Muscle layer of duodenum (tissue), 2 donors: Measurements from ENCODE around the gene RERE.
A peak's percentile ranks its signal among the peaks of the same experiment; 100 is the strongest.
"Not testable (repeated sequence)": the region's sequence is repeated elsewhere in the genome, so short reads cannot be mapped to it uniquely, and the experiment has no call there.

Experiments used
- H3K27ac ChIP-seq: one replicate; pipeline ENCODE4 v1.7.0; 2013; ENCODE audit warnings: mild to moderate bottlenecking, low read length
- H3K27me3 ChIP-seq: one replicate; pipeline ENCODE4 v1.7.0; 2013; ENCODE audit warnings: low read depth, mild to moderate bottlenecking, control low read depth, low read length
- H3K36me3 ChIP-seq, 2 donors: one replicate each; pipeline ENCODE4 v1.7.0; 2013; ENCODE audit warnings: low read length in 2 of 2, control low read depth in 1 of 2, mild to moderate bottlenecking in 1 of 2; ENCODE audit not compliant: insufficient read depth in 2 of 2, control insufficient read depth in 1 of 2
- H3K4me1 ChIP-seq, 2 donors: one replicate each; pipeline ENCODE4 v1.7.0; 2013; ENCODE audit warnings: low read length in 2 of 2, mild to moderate bottlenecking in 2 of 2, control low read depth in 1 of 2, moderate library complexity in 1 of 2; ENCODE audit not compliant: insufficient read depth in 2 of 2, control insufficient read depth in 1 of 2
- H3K4me3 ChIP-seq, 2 donors: one replicate each; pipeline ENCODE4 v1.7.0; 2013; ENCODE audit warnings: low read length in 2 of 2, low read depth in 1 of 2, mild to moderate bottlenecking in 1 of 2
- H3K9me3 ChIP-seq, 2 donors: one replicate each; pipeline ENCODE4 v1.7.0; 2013; ENCODE audit warnings: low read length in 2 of 2, control low read depth in 1 of 2, mild to moderate bottlenecking in 1 of 2; ENCODE audit not compliant: control insufficient read depth in 1 of 2
- donor health status: healthy.

RERE gene

DNA sequence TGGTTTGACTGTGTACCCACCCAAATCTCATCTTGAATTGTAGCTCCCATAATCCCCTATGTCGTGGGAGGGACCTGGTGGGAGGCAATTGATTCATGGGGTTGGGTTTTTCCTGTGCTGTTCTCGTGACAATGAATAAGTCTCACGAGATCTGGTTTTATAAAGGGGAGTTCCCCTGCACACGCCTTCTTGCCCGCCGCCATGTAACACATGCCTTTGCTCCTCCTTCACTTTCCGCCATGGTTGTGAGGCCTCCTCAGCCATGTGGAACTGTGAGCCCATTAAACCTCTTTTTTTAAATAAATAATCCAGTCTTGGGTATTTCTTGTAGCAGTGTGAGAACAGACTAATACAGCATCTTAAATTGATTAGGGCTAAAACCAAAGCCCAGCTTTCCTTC lies 22.6 kb upstream of the RERE start:
- no peaks in the 10 kb centered on the region for H3K9me3 ChIP-seq
- H3K4me1 ChIP-seq: peaks cover 0 to 4% of the 10 kb centered on the region in 2 donors
- H3K27me3 ChIP-seq: no peaks in the 10 kb centered on the region
- H3K4me3 ChIP-seq: no peak overlapping the region
- no peak overlapping the region for H3K27ac ChIP-seq
- H3K36me3 ChIP-seq: no peaks in the 10 kb centered on the region

DNA sequence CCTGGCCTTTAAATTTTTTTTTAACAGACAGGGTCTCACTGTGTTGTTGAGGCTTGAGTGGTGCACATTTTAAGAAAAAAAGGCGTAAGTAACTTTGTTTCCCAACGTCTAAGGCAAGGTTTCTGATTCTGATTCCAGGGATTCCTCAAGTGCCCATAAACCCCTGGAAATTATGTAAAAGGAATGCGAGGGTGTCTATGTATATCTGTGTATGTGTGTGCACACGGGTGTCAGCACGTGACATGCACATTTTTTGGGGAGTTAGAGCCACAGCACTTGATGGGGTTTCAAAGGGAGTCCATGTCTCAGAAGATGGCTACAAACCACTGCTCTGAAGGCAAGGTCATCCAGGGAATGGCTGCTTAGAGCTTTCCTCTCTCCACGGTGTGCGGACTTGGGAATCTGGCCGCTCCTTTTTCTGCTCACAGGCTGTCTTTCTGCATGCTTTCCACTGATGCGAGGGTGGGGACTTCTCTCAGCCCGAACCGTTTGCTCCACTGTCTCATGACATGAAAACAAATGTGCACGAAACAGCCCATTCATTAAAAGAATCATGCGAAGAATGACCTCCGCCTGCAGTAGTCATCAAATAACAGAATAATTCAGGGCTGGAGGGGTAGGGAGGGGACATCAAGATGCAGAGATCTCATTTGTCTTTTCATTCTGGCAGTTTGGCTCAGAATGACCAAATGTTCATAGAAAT lies 18.7 kb upstream of the RERE start:
- Histone ChIP-seq H3K27me3 (no peaks in the 10 kb centered on the region), H3K4me1 (peaks cover 0 to 4% of the 10 kb centered on the region in 2 donors), H3K9me3 (no peaks in the 10 kb centered on the region), H3K27ac (no peak overlapping the region), H3K36me3 (no peaks in the 10 kb centered on the region), H3K4me3 (no peak overlapping the region)

DNA sequence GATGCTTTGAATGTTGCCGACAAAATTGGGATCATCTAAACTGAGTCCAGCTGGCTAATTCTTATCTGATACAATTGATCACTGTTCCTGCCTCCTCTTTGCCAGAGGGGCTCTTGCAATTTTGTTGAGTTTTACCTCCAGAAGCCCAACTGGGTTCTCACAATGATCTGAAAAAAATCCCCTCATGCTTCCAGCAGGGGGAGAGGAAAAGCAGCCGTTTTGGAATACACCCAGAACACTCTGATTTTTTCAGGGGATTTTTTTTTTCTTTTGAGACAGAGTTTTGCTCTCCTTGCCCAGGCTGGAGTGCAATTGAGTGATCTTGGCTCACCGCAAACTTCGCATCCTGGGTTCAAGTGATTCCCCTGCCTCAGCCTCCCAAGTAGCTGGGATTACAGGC lies 13.9 kb upstream of the RERE start:
- H3K27ac ChIP-seq: no peak overlapping the region
- no peak overlapping the region for H3K4me3 ChIP-seq
- no peaks in the 10 kb centered on the region for H3K9me3 ChIP-seq
- peaks cover 0 to 4% of the 10 kb centered on the region in 2 donors for H3K4me1 ChIP-seq
- no peaks in the 10 kb centered on the region for H3K27me3 ChIP-seq
- H3K36me3 ChIP-seq: no peaks in the 10 kb centered on the region

DNA sequence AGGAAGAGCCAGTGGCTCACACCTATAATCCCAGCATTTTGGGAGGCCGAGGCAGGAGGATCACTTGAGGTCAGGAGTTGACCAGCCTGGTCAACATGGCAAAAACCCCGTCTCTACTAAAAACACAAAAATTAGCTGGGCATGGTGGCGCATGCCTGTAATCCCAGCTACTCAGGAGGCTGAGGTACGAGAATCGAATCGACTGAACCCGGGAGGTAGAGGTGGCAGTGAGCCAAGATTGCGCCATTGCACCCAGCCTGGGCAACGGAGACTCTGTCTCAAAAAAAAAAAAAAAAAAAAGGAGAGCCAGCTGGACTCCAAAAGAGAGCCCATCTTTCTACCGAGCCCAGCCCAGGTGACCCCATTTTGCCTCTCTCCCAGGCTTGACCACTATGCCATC lies 13.3 kb upstream of the RERE start:
- not testable (repeated sequence) for H3K36me3 ChIP-seq, H3K9me3 ChIP-seq, H3K27ac ChIP-seq, H3K4me1 ChIP-seq, H3K4me3 ChIP-seq, H3K27me3 ChIP-seq

DNA sequence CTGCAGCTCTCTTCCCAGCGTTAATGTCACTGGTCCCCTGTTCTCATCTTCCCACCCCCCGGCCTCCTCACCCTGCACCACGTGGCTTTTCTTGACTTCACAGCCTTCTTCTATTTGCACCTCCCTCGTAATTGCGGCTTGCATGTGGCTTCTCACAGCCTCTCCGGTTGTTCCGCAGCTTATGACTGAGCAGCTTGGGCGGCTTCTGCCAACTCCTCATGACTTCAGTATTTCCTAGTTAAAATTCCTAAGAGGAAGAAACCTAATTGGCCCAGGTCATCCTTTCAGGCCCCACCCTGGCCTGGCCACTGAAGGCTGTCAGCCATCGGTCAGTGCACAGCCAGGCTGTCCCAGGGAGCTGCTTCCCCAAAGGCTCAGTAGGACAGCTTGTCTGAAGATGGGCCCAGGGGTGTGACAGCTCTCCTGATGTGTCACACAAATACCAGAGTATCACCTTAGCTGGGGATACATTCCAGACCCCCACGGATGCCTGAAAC lies 8.6 kb upstream of the RERE start:
- H3K27ac ChIP-seq: no peak overlapping the region
- H3K27me3 ChIP-seq: no peaks in the 10 kb centered on the region
- peaks cover 0 to 8% of the 10 kb centered on the region in 2 donors for H3K4me1 ChIP-seq
- H3K9me3 ChIP-seq: no peaks in the 10 kb centered on the region
- no peak overlapping the region for H3K4me3 ChIP-seq
- H3K36me3 ChIP-seq: no peaks in the 10 kb centered on the region

DNA sequence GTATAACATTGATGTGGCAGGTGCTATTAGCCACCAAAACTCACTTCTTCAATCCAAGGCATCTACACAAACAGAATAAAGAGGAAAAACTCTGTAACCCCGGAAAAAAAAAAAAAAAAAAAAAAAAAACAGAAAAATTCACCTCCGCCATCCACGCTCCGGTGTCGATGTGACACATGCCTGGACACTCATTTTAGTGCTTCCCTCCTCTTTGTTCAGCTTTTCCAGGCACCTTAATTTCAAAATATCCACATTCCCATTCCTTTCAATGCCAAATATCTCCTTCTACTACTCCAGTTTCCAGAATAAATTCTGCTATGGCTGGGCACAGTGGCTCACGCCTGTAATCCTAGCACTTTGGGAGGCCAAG lies 5.8 kb upstream of the RERE start:
- Histone ChIP-seq H3K9me3 (no peaks in the 10 kb centered on the region), H3K27me3 (no peaks in the 10 kb centered on the region), H3K4me1 (peaks cover 0 to 10% of the 10 kb centered on the region in 2 donors), H3K36me3 (no peaks in the 10 kb centered on the region), H3K4me3 (no peak overlapping the region), H3K27ac (no peak overlapping the region)

DNA sequence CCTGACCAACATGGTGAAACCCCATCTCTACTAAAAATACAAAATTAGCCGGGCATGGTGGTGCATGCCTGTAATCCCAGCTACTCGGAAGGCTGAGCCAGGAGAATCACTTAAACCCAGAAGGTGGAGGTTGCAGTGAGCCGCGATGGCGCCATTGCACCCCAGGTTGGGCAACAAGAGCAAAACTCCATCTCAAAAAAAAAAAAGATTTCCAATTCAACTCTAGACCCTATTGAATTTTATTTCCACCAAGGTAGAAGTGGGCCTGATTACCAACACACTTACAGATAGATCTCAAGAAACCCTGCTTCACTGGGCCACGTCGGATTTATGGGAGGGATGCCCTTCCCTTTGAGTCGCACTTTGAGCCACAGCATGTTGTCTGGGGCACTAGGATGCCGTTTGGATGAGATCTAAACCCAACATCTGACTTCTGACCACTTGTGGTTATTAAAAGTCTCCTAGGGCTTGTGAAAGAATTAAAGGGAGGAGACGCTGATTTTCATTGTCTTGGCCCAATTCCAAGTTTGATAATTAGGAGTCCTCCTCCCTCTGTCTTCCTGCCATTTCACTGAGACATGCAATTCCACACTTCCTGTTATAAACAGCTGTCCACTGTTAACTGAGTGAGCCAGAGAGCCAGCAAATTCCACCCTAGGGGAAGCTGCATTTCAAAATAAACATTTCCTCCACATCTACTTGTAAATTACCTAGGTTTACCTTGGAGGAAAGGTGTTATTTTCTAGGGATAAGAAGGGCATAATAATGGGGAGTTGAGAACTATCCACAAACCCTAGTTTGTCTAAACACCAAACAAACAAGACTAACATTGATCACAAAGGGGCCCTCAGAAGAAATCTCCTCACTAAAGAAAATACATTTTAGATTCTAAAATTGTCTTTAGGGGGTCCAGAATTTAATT lies 5.2 kb upstream of the RERE start:
- no peaks in the 10 kb centered on the region for H3K27me3 ChIP-seq
- peaks cover 0 to 11% of the 10 kb centered on the region in 2 donors for H3K4me1 ChIP-seq
- peak overlapping the region; percentile 31 for H3K27ac ChIP-seq
- no peaks in the 10 kb centered on the region for H3K36me3 ChIP-seq
- H3K4me3 ChIP-seq: no peak overlapping the region
- no peaks in the 10 kb centered on the region for H3K9me3 ChIP-seq

DNA sequence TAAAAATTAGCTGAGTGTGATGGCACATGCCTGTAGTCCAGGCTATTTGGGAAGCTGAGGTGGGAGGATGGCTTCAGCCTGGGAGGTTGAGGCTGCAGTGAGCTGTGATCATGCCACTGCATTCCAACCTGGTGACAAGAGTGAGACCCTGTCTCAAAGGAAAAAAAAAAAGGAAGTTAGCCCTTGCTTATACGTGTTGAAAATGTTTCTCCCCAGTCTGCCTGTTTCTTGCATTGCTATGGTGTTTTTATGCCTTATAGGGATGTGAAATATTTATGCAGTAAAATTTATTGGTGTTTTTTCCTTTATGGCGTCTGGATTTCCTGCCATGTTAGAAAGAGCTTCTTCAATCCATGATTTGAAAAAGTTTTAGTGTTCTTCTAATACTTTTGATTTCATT lies 3.6 kb upstream of the RERE start:
- H3K27ac ChIP-seq: no peak overlapping the region

DNA sequence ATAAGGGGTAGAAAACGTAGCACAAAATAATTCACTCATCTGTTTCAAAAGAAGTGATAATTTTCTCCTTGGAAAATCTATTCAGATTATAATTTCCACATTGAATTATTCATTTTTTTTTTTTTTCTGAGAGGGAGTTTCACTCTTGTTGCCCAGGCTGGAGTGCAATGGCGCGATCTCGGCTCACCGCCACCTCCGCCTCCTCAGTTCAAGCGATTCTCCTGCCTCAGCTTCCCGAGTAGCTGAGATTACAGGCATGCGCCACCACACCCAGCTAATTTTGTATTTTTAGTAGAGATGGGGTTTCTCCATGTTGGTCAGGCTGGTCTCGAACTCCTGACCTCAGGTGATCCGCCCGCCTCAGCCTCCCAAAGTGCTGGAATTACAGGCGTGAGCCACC lies 1.3 kb upstream of the RERE start:
- not testable (repeated sequence) for H3K9me3 ChIP-seq, H3K27me3 ChIP-seq, H3K36me3 ChIP-seq, H3K4me3 ChIP-seq
- H3K4me1 ChIP-seq: peaks cover 19 to 21% of the 10 kb centered on the region in 2 donors
- peak overlapping the region; percentile 93 for H3K27ac ChIP-seq

More for the DNA sequence above, 3.6 kb upstream of the RERE start:
- H3K27me3 ChIP-seq: no peaks in the 10 kb centered on the region
- no peak overlapping the region for H3K4me3 ChIP-seq
- H3K4me1 ChIP-seq: peaks cover 0 to 11% of the 10 kb centered on the region in 2 donors
- H3K36me3 ChIP-seq: no peaks in the 10 kb centered on the region
- no peaks in the 10 kb centered on the region for H3K9me3 ChIP-seq

DNA sequence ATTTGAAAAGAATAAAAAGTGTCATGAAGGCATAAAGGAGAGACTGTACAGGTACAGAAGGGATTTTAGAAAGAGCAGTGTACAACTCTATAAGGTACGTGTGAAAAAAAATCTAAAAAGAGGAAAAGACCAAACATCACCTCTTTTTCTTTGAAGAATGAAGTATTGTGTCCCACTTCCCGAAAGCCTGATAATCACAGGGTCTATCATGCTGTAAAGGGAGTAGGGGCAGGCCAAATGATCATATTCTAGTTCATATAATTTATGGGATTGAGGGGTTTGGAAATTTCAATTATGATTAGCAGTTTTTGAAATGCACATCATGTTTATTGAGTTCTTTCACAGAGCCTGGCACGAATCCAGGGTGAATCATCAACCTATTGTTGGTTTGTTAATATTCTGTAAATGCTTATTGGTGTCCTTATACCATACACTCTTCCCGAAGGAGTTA lies 910 bp upstream of the RERE start:
- H3K27ac ChIP-seq: peak overlapping the region; percentile 93

DNA sequence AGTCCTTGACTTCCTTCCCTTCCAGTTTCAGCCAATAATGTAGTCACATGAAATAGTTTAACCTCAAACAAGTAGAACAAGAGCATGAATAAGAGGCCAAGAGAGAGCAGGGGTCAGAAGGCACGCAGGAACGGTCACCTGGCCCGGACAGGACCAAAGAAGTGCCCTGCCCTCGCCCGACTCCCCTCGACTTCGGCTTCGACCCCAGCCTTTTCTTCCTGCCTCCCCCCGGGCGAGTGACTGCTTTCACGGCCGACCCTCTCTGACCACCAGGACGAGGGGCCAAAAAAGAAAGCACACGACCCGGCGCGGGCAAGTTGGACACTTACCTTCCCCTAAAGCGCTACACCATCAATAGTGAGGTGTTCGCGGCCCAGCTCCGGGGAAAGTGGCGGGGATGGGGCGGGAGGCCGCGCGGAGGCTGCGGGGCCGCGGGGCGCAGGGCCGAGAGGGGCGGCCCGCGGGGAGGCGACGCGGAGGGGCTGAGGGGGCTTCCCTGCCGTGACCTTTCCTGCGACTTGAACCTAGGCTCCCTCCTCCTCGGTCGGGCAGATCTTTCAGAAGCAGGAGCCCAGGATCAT lies 519 bp downstream of the RERE start:
- H3K36me3 ChIP-seq: no peaks in the 10 kb centered on the region
- H3K27ac ChIP-seq: peak overlapping the region; percentile 97
- no peaks in the 10 kb centered on the region for H3K27me3 ChIP-seq
- peaks cover 14 to 35% of the 10 kb centered on the region in 2 donors for H3K4me1 ChIP-seq
- H3K9me3 ChIP-seq: no peaks in the 10 kb centered on the region
- H3K4me3 ChIP-seq: peak overlapping the region; percentile 87 to 88

More for the DNA sequence above, 910 bp upstream of the RERE start:
- Histone ChIP-seq H3K9me3 (no peaks in the 10 kb centered on the region), H3K36me3 (no peaks in the 10 kb centered on the region), H3K27me3 (no peaks in the 10 kb centered on the region), H3K4me1 (peaks cover 21 to 23% of the 10 kb centered on the region in 2 donors), H3K4me3 (peak overlapping the region; percentile 60 to 76)
